Putamen (tissue), 1 donor: ENCODE results near the gene GNAS.
"Not testable (repeated sequence)": the region's sequence is repeated elsewhere in the genome, so short reads cannot be mapped to it uniquely, and the experiment has no call there.

ENCODE experiments used
- DNase-seq: peaks from one replicate; pipeline ENCODE4 v3.0.0-alpha.2; 2016; ENCODE audit warnings: low spot score

The GNAS gene

DNA sequence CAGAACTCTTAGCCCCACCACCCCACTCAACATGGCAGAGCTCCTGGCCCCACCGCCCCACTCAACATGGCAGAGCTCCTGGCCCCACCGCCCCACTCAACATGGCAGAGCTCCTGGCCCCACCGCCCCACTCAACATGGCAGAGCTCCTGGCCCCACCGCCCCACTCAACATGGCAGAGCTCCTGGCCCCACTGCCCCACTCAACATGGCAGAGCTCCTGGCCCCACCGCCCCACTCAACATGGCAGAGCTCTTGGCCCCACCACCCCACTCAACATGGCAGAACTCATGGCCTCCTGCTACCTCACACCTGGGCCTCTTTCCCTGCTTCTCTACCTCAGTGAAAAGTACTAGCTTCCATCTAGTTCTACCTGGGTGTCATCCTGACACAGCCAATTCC is 23.7 kb upstream of the GNAS start:
- not testable (repeated sequence) for DNase-seq

DNA sequence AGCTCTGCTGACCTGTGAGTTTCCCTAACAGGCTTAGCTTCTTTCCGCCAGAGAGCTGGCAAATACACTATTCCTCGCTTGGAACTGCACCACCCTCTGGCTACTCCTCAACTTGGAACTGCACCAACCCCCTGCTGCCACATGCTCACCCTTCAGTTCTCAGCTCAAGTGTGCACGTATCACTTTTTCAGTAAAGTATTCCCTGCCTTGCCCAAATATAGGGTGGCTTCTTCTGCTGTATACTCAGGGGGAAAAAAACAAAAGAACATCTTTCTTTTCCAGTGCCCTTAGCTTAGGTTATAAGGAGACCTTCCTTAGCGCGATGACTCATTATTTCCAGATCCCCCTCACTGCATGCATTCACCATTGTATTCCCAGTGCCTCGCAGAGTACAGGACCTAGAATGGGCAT is 23.0 kb upstream of the GNAS start:
- DNase-seq: peak; percentile 4

DNA sequence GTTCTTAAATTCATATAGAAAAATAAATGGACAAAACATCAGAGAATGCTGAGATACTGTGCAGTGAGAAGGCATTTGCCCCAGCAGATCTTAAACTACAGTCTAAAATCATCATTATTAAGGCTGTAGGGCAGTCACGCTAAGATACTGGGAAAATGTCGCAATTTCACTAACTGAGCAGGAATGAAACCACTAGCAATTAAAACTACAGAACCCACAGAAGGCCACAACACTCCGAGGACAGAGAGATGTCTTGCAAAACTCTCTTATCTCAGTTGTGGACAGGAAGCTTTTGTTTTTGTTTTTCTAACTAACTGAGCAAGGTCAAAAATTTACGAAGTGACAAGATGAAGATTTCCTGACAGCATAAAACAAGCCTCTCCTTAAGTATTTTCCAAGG is 20.1 kb upstream of the GNAS start:
- no peak for DNase-seq

DNA sequence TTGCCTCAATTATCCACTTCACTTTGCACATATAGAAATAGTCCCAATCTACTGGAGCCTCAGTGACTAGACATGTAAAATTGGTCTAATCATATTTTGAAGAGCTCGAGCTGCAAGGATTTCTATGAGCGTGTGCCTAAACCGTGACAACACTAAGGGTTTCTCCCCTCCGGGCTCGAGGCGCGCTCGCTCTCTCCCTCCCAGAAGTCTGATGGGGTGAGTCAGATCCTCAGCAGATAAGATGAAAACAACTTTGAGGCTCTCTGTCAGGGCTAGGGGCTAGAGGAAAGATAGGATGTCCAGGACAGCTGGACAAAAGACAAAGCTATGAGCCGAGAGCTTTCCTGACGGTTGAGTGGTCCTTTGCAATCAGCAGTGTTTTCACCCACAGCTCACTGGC is 18.6 kb upstream of the GNAS start:
- DNase-seq: no peak

DNA sequence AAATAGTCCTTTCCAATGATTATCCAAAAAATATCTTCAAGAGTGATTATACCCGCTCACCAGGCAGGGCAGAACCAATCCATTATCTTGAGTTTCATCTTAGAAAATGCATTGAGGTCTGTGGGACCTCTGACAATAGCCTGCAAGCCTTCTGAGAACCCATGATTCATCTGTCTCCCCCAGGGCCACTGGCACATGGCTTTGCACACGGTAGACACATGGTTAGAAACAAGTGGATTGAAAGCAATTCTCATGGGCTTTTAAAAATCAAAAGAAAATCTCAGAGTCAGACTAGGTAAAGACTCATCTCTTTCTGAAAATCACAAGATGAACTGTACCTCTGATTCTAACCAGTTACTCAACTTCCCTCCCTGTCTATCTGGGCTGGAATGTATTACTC is 17.3 kb upstream of the GNAS start:
- DNase-seq: no peak

DNA sequence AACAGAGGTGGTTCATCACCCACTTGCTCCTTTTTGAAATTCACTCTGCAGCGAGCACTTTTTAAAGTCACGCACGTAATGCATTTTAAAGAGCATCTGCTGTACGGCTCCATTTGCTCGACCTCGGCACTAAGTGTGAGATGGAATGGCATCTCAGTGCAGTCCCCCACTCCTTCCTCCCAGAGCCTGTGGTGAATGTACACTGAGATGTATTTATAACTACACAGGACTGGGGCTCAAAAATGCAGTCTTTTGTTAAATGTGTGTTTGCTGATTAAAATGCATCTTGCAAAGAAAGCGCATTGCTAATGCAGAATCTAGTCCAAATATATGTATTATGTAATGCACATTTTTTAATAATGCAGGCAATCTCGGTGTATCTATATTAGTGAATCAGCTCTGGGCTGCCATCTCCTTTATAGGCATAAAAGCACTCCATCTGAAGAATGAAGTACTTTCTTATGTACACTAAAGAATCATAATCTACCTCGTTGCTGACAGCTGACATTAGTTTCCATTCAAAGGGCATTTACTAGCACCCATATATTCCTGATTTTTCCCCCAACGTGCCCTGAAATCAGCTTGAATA is 15.8 kb upstream of the GNAS start:
- DNase-seq: no peak

DNA sequence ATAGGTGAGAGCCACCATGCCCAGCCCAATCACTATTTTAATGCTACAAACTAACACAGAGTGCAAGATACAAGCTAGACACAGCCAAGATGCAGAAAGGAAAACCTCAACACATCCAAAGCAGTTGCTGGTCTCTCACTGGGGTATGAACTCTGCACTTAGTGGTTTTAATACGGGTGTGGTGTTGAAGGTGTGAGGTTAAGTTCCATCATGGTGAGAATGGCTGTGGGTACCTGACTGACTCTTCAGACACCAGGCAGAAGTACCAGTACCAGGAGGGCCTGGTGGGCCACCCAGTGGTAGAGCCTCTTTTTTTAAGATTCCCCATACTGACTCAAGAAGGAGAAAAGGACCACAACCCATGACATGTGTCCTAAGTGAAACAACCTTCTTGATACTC is 14.8 kb upstream of the GNAS start:
- DNase-seq: no peak

DNA sequence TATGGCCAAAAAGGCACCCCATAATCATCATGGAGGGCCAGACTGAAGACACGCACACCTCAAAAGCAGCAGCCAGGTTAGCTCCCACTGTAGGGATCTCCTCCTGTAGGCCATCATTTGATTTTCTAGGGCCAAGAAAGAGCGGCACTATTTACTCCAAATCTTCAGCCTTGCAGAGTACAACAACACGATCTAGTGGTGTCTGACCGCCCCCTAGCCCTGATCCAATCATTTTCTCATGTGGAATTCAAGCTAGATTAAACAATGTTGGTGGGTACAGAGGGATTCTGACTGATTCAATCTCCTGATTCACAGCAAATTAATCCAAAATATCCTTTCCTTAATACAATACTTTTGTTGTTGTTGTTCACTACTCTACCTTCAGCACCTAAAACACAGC is 14.3 kb upstream of the GNAS start:
- no peak for DNase-seq

DNA sequence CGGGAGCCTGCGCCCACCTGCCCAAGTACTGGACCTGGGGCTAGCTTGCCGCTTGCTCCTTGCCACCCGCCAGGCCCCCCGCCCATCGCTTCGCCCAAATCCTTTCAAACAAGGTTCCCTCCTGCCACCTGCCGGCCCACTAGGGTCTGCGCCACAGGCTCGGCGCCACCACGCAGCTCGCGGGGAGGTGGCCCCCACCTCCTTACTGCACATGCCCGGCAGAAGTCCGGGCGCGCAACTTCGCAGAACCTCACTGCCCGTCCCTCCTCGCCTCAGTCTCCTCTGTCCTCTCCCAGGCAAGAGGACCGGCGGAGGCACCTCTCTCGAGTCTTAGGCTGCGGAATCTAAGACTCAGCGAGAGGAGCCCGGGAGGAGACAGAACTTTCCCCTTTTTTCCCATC is 13.0 kb upstream of the GNAS start:
- DNase-seq: no peak

DNA sequence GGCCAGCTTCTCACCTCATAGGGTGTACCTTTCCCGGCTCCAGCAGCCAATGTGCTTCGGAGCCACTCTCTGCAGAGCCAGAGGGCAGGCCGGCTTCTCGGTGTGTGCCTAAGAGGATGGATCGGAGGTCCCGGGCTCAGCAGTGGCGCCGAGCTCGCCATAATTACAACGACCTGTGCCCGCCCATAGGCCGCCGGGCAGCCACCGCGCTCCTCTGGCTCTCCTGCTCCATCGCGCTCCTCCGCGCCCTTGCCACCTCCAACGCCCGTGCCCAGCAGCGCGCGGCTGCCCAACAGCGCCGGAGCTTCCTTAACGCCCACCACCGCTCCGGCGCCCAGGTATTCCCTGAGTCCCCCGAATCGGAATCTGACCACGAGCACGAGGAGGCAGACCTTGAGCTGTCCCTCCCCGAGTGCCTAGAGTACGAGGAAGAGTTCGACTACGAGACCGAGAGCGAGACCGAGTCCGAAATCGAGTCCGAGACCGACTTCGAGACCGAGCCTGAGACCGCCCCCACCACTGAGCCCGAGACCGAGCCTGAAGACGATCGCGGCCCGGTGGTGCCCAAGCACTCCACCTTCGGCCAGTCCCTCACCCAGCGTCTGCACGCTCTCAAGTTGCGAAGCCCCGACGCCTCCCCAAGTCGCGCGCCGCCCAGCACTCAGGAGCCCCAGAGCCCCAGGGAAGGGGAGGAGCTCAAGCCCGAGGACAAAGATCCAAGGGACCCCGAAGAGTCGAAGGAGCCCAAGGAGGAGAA is 12.3 kb upstream of the GNAS start:
- DNase-seq: no peak

DNA sequence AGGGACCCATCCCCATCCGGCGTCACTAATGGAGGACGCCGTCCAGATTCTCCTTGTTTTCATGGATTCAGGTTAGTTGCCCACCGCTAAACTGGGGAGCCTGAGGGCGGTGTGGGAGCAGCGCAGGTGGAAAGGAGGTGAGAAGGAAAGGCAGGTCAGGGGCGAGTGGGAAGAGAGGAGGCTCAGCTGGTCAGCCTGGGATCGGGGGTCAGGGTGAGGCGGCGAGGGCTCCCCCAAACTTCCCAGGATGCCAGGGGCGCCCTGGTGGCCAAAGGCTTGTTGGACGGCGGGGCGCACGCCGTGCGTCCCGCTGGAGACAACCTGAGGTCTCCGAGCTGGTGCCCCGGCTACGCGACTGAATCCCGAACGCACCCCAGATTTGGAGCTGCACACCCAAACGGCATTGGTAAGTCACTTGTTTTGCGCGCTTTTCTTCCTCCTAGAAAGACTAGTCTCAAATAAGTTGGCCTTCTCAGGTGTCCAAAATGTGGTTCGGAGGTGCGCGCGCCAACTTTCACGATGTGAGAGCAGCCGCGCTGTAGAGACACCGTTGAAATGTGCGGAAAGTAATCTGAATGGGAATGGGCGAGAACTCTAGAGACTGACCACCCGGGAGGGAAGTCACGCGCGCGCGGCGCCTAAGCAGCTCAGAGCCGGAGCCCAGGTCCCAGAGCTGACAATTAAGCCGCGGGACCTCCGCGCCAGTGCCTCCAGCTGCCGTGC is 11.5 kb upstream of the GNAS start:
- DNase-seq: no peak

DNA sequence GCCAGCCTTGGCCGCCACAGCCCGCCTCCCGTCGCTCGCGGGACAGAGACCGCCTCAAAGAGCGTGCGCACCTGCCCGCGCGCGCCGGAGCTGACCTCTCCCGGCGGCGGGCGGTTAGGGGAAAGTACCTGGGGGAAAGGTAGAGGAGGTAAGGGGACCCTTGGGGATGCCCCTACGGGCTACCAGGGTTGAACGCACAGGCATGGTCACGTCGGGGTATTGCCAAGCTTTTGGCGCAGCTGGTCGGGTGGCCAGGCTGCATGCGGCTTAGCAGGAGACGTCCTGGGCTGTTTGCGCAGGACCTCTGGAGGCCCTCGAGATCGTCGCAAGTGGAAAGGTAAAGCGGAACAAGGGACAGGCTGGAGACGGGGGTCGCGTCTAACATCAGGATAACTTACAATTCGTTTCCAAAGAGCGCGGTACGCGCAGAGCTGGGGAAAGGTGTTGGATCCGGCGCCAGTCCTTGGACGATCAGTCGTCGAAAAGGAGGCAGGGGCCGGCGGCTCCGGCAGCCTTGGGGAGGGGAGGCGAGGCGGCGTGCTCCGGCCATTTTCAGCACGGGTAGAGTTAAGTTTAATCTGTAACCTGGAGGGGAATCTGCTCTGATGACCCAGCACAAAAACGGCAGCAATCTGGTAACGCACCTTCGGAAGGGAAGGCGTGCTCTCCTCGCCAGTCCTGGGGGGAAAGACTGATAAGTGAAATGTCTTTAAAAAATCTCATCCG is 10.8 kb upstream of the GNAS start:
- no peak for DNase-seq

DNA sequence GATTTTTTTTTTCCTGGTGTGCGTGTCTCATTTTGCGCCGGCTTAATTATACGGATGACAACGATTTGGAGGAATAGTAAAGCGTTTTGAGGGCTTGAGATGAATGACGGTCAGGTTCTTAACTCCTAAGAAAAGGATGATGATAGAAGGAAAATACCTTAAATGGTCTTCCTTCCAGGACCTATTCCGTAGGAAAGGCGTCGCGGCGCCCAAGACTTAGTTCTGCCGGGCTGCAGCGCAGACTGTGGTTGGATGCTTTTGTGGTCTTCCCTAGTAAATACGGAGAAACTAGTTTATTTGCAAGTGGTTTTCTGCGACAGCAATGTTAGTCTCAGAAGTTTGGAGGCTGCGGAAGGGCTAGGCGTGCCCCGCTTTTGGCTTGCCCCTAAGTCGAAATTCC is 10.2 kb upstream of the GNAS start:
- DNase-seq: no peak

DNA sequence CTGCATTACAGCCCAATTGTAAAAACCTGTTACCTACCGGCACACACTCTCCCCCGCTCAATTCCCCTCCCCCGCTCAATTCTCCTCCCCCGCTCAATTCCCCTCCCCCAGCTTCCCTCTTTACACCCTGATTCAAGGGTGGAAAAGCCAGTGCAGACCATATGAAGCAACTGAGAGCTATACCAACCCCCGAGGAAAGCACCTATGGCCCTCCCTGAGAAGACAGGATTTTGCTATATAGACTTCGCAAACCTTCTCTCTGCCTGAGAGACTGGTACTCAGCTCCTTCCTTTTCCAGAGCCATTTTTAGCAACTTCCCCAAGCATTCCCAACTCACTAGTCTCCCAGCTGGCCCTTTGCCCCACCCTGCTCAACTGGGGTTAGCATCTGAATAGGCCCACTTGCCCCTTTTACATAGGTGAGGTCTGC is 9.4 kb upstream of the GNAS start:
- DNase-seq: no peak

DNA sequence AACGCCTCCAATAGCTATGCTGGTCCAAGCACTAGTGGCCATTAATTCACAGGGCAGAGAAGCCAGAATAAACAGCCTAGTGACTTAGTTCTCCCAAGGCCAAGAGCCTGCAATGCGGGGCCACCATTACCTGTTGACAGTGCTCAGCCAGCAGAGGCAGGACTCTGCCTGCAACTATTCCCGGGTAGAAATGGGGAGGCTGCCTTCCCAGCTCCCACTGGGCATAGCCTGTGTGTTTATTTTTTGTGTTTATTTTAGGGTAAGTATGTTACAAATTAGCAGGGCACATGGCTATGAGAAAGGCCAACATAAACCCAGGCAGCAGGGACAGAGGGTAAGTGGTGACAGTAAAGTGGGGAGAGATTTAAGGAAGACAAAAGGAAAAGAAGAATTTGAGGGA is 6.8 kb upstream of the GNAS start:
- no peak for DNase-seq

DNA sequence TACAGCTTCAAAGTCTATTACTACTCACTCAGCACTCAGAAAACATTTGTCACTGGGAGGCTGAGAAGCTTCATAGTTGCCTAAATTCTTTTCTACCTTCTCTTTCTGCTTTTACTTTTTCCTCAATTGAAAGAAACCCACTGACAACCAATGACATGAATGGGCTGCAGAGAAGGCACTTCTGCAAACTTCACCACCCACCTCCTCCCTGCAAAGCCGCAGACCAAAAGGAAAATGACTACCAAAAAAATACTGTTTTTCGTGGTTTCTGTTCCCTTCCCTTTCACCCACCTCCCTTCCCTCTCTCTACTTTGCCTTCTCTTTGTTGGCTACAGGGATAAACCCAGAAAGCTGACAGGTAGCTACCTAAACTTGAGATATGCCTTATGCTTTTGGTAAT is 5.1 kb upstream of the GNAS start:
- DNase-seq: no peak

DNA sequence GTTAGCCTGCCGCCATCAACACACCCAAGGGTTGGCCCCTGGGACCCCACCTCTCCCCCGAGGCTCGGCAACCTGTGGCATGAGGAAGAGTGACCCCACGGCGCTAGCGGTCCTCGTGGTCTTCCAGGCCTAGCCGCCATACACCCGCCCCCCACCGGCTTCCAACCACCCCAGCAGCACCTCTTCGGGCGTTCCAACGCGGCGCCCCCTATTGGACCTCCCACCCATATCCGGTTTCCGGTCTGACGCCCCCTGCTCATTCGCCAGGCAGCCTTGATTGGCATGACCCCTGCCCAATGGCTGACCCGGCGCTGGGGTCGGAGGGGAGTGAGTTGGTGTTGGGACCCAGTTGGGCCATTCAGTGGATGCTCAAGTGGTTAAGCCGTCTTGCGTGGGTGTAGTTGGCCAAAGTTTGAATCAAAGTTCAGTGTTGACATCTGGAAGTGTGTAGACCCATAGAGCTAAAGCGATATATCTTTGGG is 1.8 kb upstream of the GNAS start, which contains the start of gene GNAS-AS1:
Gene GNAS-AS1, minus strand, starts transcription at position 210 of the 482 bp plus-strand sequence.
- DNase-seq: peak; percentile 73

DNA sequence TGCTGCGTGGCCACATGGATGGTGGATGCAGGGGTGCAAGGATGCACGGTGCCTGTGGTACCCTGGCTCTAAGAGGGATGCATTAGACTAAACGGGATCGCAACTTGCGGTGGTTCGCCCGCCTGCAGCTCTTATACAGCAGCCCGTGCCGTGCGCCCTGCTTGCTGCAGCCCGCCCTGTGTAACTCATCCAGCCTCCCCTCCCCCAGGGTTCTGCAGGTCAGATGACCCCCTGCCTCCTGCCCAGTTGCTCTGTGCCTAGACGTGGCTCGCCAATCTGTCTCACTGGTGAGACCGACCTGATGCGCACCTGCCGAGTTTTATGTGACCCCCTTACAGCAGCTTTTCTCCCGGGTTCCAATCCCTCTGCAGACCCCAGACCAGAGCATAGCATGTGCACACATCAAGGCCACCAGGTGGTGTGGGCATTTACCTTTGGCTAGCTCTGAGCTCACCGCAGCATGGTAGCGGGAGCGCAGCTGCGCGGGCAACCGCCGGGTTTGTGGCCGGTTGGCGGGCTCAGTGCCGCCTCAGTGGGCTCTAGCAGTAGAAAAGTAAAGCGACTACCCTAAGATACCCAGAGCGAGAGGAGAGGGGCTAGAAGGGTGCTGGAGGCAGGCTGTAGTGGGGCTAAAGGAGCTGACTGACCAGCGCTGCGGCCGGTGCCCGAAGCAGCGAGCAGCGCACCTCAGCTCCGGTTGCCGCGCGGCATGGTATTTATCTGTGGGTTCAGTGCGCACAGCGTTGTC is 1.1 kb upstream of the GNAS start:
- no peak for DNase-seq

DNA sequence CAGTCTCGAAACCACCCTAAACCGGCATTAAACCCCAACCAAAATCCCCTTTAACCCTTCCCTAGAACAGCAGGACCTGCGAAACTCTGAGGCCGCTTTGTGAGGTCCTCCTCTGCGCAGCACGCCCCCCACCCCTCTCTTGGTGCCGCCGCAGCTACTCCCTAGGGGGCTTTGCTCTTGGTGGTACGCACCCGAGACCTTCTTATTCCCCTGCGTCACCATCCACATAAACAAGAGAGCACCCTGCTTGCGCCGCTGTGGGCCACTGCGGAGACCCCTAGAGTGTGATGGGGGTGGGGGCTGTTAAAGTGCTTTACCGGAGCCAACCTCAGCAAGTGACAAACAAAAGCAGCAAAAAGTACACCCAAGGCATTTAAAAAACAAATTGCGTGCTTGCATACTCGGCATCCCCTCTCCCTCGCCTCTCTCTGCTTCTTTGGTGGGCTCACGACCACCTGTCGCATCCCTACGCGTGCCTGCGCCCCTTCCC is 502 bp upstream of the GNAS start:
- DNase-seq: no peak

DNA sequence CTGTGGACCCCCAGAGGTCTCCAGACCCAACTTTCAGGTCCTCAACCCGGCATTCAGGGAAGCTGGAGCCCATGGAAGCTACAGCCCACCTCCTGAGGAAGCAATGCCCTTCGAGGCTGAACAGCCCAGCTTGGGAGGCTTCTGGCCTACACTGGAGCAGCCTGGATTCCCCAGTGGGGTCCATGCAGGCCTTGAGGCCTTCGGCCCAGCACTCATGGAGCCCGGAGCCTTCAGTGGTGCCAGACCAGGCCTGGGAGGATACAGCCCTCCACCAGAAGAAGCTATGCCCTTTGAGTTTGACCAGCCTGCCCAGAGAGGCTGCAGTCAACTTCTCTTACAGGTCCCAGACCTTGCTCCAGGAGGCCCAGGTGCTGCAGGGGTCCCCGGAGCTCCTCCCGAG is 950 bp downstream of the GNAS start:
- no peak for DNase-seq

DNA sequence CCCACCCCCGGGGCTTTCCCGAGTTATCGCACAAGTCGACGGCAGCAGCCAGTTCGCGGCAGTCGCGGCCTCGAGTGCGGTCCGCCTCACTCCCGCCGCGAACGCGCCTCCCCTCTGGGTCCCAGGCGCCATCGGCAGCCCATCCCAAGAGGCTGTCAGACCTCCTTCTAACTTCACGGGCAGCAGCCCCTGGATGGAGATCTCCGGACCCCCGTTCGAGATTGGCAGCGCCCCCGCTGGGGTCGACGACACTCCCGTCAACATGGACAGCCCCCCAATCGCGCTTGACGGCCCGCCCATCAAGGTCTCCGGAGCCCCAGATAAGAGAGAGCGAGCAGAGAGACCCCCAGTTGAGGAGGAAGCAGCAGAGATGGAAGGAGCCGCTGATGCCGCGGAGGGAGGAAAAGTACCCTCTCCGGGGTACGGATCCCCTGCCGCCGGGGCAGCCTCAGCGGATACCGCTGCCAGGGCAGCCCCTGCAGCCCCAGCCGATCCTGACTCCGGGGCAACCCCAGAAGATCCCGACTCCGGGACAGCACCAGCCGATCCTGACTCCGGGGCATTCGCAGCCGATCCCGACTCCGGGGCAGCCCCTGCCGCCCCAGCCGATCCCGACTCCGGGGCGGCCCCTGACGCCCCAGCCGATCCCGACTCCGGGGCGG is 1.6 kb downstream of the GNAS start:
- no peak for DNase-seq
